ENCODE measurements around the gene KRT10.

GRCh38 chr17:40796846-40797245, 25.6 kb downstream of the KRT10 start:
- TF ChIP-seq CTCF (conservative IDR thresholded peaks at IDR 0.05; ENCODE audit: low read length) (no peak), EZH2phosphoT487 (IDR thresholded peaks at IDR 0.05; ENCODE audit: borderline replicate concordance, low read depth, low read length) (no peak)
